NCI-H1092 (cell line): ENCODE results near the gene SZT2.

ENCODE experiments used
- DNase-seq: peaks from one replicate; lab custom pipeline; 2025; lab: John Stamatoyannopoulos, UW

The SZT2 gene

GRCh38 chr1:43423672-43424550 lies 34.2 kb downstream of the SZT2 start:
- DNase-seq: no peak

- no peak for DNase-seq
These were observed 35.3 kb downstream of the SZT2 start for GRCh38 chr1:43425045-43425444.

GRCh38 chr1:43426221-43426620 lies 36.5 kb downstream of the SZT2 start:
- no peak for DNase-seq

GRCh38 chr1:43427524-43427923 lies 37.8 kb downstream of the SZT2 start:
- no peak for DNase-seq

GRCh38 chr1:43427941-43428340 lies 38.2 kb downstream of the SZT2 start:
- no peak for DNase-seq

- no peak for DNase-seq
These were observed 41.1 kb downstream of the SZT2 start for GRCh38 chr1:43430831-43431230.

GRCh38 chr1:43431676-43432075 lies 42.0 kb downstream of the SZT2 start:
- DNase-seq: no peak

- no peak for DNase-seq
These were observed 42.6 kb downstream of the SZT2 start for GRCh38 chr1:43432171-43432860.

- DNase-seq: no peak
These were observed 43.2 kb downstream of the SZT2 start for GRCh38 chr1:43432907-43433306.

- no peak for DNase-seq
These were observed 44.6 kb downstream of the SZT2 start for GRCh38 chr1:43434256-43434655.

- DNase-seq: no peak
These were observed 45.7 kb downstream of the SZT2 start for GRCh38 chr1:43435146-43436145.

- no peak for DNase-seq
These were observed 46.7 kb downstream of the SZT2 start for GRCh38 chr1:43436371-43436770.

- no peak for DNase-seq
These were observed 47.6 kb downstream of the SZT2 start for GRCh38 chr1:43437031-43437973.

- no peak for DNase-seq
These were observed 48.3 kb downstream of the SZT2 start for GRCh38 chr1:43438006-43438405.

- no peak for DNase-seq
These were observed 48.9 kb downstream of the SZT2 start for GRCh38 chr1:43438576-43438952.

- DNase-seq: no peak
These were observed 49.4 kb downstream of the SZT2 start for GRCh38 chr1:43438953-43439581.

GRCh38 chr1:43439781-43440180 lies 50.1 kb downstream of the SZT2 start:
- DNase-seq: peak; percentile 53

GRCh38 chr1:43440358-43440757 lies 50.7 kb downstream of the SZT2 start:
- DNase-seq: no peak

- no peak for DNase-seq
These were observed 51.6 kb downstream of the SZT2 start for GRCh38 chr1:43441166-43441893.
